B cell (primary cell): ENCODE measurements around the gene RPS6KA4. TPM values are rescaled to one million over a fixed set of nuclear protein-coding genes. Genes with fewer than 3 reads are reported as not detected.

Source experiments
- ATAC-seq: fragments of 200-7000 bp; cut with Tn5 transposase; one replicate; pipeline ENCODE4 v1.10.0; 2021; ENCODE audit warnings: low read depth, mild to moderate bottlenecking, moderate number of reproducible peaks, moderate library complexity
- CTCF ChIA-PET: fragments of 350-600 bp; sonication (Branson Sonifier 250); formaldehyde crosslinking; loops from one replicate; lab custom pipeline; 2021; ENCODE audit warnings: antibody characterized with exemption, inconsistent platforms; lab: Charles Lee
- POLR2A ChIA-PET: fragments of 350-600 bp; sonication (Branson Sonifier 250); formaldehyde crosslinking; loops from one replicate; lab custom pipeline; 2021; ENCODE audit warnings: antibody characterized with exemption; lab: Charles Lee
- DNase-seq: peaks from one replicate; pipeline ENCODE4 v3.0.0; 2013
- H2AFZ ChIP-seq: 2 replicates; pipeline ENCODE4 v1.6.1; 2012; ENCODE audit warnings: mild to moderate bottlenecking, low read depth, low read length; ENCODE audit not compliant: insufficient read depth, poor library complexity, severe bottlenecking
- H3K27ac ChIP-seq, 2 donors: 1 replicate in 1 of 2; 2 replicates in 1 of 2; pipeline ENCODE4 v1.5.1; 2012 to 2013; ENCODE audit warnings: low read length in 2 of 2, mild to moderate bottlenecking in 2 of 2, moderate library complexity in 1 of 2
- H3K27me3 ChIP-seq, 4 experiments: fragments of 200-600 bp in 1 of 4; sonication (generic) in 1 of 4; replicated peaks in 1 of 4; 1 replicate in 2 of 4; 2 replicates in 2 of 4; pipeline versions ENCODE4 v1.6.1 to v1.7.0; 2013 to 2016; ENCODE audit warnings: low read length in 3 of 4, mild to moderate bottlenecking in 2 of 4, mixed read lengths in 1 of 4, moderate library complexity in 1 of 4; ENCODE audit not compliant: insufficient read depth in 4 of 4, control insufficient read depth in 3 of 4; ENCODE audit errors: control extremely low read depth in 1 of 4
- H3K36me3 ChIP-seq, 2 experiments: replicated peaks in 1 of 2; 1 replicate in 1 of 2; 2 replicates in 1 of 2; pipeline versions ENCODE4 v1.6.1 to v1.7.1; 2013; ENCODE audit warnings: low read length in 1 of 2; ENCODE audit not compliant: insufficient read depth in 2 of 2, control insufficient read depth in 1 of 2; ENCODE audit errors: control extremely low read depth in 1 of 2, extremely low read depth in 1 of 2
- H3K4me1 ChIP-seq, 2 donors: fragments of 200-600 bp in 1 of 2; sonication (generic) in 1 of 2; 1 replicate in 1 of 2; 2 replicates in 1 of 2; pipeline versions ENCODE4 v1.5.1 to v1.6.1; 2013 to 2017; ENCODE audit warnings: low read length in 2 of 2; ENCODE audit not compliant: control insufficient read depth in 2 of 2, insufficient read depth in 2 of 2
- H3K4me2 ChIP-seq: replicated peaks from 2 replicates; pipeline ENCODE3; 2012; ENCODE audit warnings: mild to moderate bottlenecking, low read depth, low read length; ENCODE audit not compliant: poor library complexity, severe bottlenecking
- H3K4me3 ChIP-seq, 5 experiments: fragments of 200-600 bp in 1 of 5; sonication (generic) in 1 of 5; 1 replicate in 3 of 5; 2 replicates in 2 of 5; pipeline versions ENCODE4 v1.5.1 to v1.7.0; 2011 to 2016; ENCODE audit warnings: low read length in 4 of 5, mild to moderate bottlenecking in 4 of 5, low read depth in 2 of 5, control low read depth in 1 of 5, moderate library complexity in 1 of 5; ENCODE audit not compliant: insufficient read depth in 1 of 5; ENCODE audit errors: control extremely low read depth in 1 of 5, extremely low read depth in 1 of 5
- H3K79me2 ChIP-seq: fragments of 200-600 bp; sonication (generic); one replicate; pipeline ENCODE4 v1.6.0; 2016; ENCODE audit warnings: low read length; ENCODE audit not compliant: control insufficient read depth, insufficient read depth
- H3K9ac ChIP-seq: fragments of 200-600 bp; sonication (generic); 2 replicates; pipeline ENCODE4 v1.6.1; 2017; ENCODE audit warnings: mild to moderate bottlenecking, low read length, moderate library complexity
- H3K9me3 ChIP-seq, 3 donors: one replicate each; pipeline versions ENCODE4 v1.6.1 to v1.7.1; 2013; ENCODE audit warnings: low read length in 2 of 3; ENCODE audit not compliant: control insufficient read depth in 2 of 3, insufficient read depth in 1 of 3; ENCODE audit errors: control extremely low read depth in 1 of 3
- H4K20me1 ChIP-seq: 2 replicates; pipeline ENCODE4 v1.6.0; 2012; ENCODE audit warnings: mild to moderate bottlenecking, low read length; ENCODE audit not compliant: insufficient read depth, control insufficient read depth, poor library complexity, severe bottlenecking
- H3K27ac Mint-ChIP-seq: one replicate; pipeline ENCODE4 v1.8.0; 2021; ENCODE audit warnings: mixed read lengths
- H3K27me3 Mint-ChIP-seq: one replicate; pipeline ENCODE4 v1.8.0; 2021; ENCODE audit warnings: mixed read lengths
- H3K4me1 Mint-ChIP-seq: one replicate; pipeline ENCODE4 v1.8.0; 2021; ENCODE audit warnings: mixed read lengths
- H3K4me3 Mint-ChIP-seq: one replicate; pipeline ENCODE4 v1.8.0; 2021; ENCODE audit warnings: mixed read lengths
- H3K9me3 Mint-ChIP-seq: one replicate; pipeline ENCODE4 v1.8.0; 2022; ENCODE audit warnings: mixed read lengths; ENCODE audit not compliant: insufficient read depth
- EZH2 ChIP-seq: IDR thresholded peaks from 2 replicates; pipeline ENCODE4 v1.6.1; 2012; ENCODE audit warnings: borderline replicate concordance, low read depth, mild to moderate bottlenecking, moderate library complexity, low read length; ENCODE audit not compliant: insufficient read depth, poor library complexity, severe bottlenecking
- WGBS: methylation state at CpG from one replicate; pipeline ENCODE4 v1.1.5; 2013; ENCODE audit warnings: missing lambda C conversion rate; ENCODE audit not compliant: insufficient coverage; 5-methylcytosine and 5-hydroxymethylcytosine counted together
- intact Hi-C: fragments of 100-400 bp; cut with micrococcal nuclease; formaldehyde crosslinking; loops from one replicate; pipeline ENCODE4 v1.10.0; 2022
- polyA plus RNA-seq: library from polyadenylated mRNA; depleted of rRNA; stranded (reverse); fragments of >200 nt; gene quantifications from 2 replicates; pipeline ENCODE4 v1.2.3, GENCODE V29; 2012
- total RNA-seq, 2 donors: library from RNA; stranded (reverse); fragments of 120-200 nt in 1 of 2; gene quantifications; 1 replicate in 1 of 2; 2 replicates in 1 of 2; pipeline versions ENCODE4 v1.2.3 to v1.2.4, GENCODE V29; 2013 to 2022
- TF ChIP-seq, protein P1 (sequence below): fragments of 200-600 bp; IDR thresholded peaks from one replicate; pipeline ENCODE4 v1.8.0; 2022; ENCODE audit warnings: antibody characterized with exemption, mild to moderate bottlenecking

Gene RPS6KA4
- total and polyA plus RNA-seq, 2 donors (not counting 1 experiment from before 2014, with no cell fraction given) = 22.6 to 32.5 TPM

DNA sequence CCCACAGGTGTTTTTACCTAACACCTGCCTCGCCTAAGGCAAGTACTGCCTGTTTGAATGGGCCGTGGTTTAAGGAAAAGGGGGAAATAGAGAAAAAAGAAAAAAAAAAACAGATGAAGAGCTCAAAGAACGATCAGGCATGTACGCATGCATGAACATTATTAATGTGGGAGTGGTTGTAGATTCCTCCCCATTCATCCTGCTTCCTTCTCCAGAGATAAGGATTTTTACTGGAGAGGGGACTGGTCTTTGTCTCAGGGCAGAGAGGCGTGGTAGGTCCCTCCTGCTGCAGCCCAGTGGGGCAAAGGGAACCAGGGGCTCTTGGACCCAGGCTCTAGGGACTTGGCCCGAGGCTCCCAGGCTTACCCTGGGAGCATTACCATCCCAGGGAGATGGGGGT lies 23.1 kb downstream of the RPS6KA4 start:
- no peak overlapping the region for H3K27ac Mint-ChIP-seq
- peaks cover 9% of the 10 kb centered on the region for H3K27me3 Mint-ChIP-seq
- TF ChIP-seq, protein P1, sequence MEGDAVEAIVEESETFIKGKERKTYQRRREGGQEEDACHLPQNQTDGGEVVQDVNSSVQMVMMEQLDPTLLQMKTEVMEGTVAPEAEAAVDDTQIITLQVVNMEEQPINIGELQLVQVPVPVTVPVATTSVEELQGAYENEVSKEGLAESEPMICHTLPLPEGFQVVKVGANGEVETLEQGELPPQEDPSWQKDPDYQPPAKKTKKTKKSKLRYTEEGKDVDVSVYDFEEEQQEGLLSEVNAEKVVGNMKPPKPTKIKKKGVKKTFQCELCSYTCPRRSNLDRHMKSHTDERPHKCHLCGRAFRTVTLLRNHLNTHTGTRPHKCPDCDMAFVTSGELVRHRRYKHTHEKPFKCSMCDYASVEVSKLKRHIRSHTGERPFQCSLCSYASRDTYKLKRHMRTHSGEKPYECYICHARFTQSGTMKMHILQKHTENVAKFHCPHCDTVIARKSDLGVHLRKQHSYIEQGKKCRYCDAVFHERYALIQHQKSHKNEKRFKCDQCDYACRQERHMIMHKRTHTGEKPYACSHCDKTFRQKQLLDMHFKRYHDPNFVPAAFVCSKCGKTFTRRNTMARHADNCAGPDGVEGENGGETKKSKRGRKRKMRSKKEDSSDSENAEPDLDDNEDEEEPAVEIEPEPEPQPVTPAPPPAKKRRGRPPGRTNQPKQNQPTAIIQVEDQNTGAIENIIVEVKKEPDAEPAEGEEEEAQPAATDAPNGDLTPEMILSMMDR = no peak
- TF ChIP-seq EZH2 = no peak
- H3K9me3 Mint-ChIP-seq = no peaks in the 10 kb centered on the region
- H3K9ac ChIP-seq = no peak overlapping the region
- no peak overlapping the region for H3K4me3 Mint-ChIP-seq
- no peaks in the 10 kb centered on the region for H4K20me1 ChIP-seq
- no peaks in the 10 kb centered on the region for H3K79me2 ChIP-seq
- DNase-seq (no peak), ATAC-seq (no peak)
- H3K27me3 ChIP-seq = peaks cover 0 to 5% (median 0%) of the 10 kb centered on the region in 4 experiments
- no peak overlapping the region for H3K4me3 ChIP-seq
- H3K9me3 ChIP-seq = no peaks in the 10 kb centered on the region
- H3K4me1 Mint-ChIP-seq = peaks cover 11% of the 10 kb centered on the region
- intact Hi-C loops = no loop called here
- H3K4me2 ChIP-seq = no peak overlapping the region
- no peaks in the 10 kb centered on the region for H3K36me3 ChIP-seq
- no peak overlapping the region for H3K27ac ChIP-seq
- no peak overlapping the region for H2AFZ ChIP-seq
- WGBS = 73% methylated on average over 3 of the region's 6 CpGs
- H3K4me1 ChIP-seq = peaks cover 2 to 7% of the 10 kb centered on the region in 2 donors
- CTCF ChIA-PET = no interaction called here
- POLR2A ChIA-PET = no interaction called here

DNA sequence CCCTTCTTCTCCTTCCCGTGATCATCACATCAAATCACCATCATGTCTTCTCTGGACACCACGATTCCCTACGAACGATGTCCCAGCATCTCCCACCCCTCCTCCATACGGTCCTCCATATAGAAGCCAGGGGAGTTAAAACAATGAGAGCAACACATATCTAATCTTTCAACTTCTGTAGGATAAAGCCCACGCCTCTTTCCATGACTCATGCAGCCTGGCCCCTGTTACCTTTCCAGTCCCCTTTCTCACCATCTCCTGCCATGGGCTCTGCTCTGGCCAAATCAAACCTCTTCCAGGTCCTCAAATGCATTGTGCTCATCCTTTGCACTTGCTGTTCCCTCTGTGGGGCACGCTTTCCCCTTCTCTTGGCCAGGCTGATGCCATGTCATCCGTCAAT lies 23.6 kb downstream of the RPS6KA4 start:
- Mint-ChIP-seq H3K27ac (no peak overlapping the region), H3K9me3 (no peaks in the 10 kb centered on the region), H3K4me3 (no peak overlapping the region), H3K4me1 (peaks cover 11% of the 10 kb centered on the region), H3K27me3 (peaks cover 12% of the 10 kb centered on the region)
- 93% methylated on average over 8 of the region's 8 CpGs for WGBS
- Histone ChIP-seq H3K27ac (no peak overlapping the region), H3K4me2 (no peak overlapping the region), H3K4me3 (no peak overlapping the region), H3K9ac (no peak overlapping the region), H3K79me2 (no peaks in the 10 kb centered on the region), H3K27me3 (peaks cover 0 to 5% (median 0%) of the 10 kb centered on the region in 4 experiments), H3K9me3 (no peaks in the 10 kb centered on the region), H3K4me1 (peaks cover 2 to 7% of the 10 kb centered on the region in 2 donors), H2AFZ (no peak overlapping the region), H4K20me1 (no peaks in the 10 kb centered on the region), H3K36me3 (no peaks in the 10 kb centered on the region)
- ChIA-PET POLR2A (no interaction called here), CTCF (no interaction called here)
- no peak for DNase-seq
- intact Hi-C loops = no loop called here
- TF ChIP-seq, protein P1 = no peak
- ATAC-seq = no peak
